Superior temporal gyrus (tissue), 1 donor: ENCODE data around the gene SLAMF7.
"Not testable (repeated sequence)": the region's sequence is repeated elsewhere in the genome, so short reads cannot be mapped to it uniquely, and the experiment has no call there.

Source experiments
- DNase-seq: peaks from one replicate; pipeline ENCODE4 v3.0.0-alpha.2; 2016; ENCODE audit errors: extremely low spot score

Gene SLAMF7

DNA sequence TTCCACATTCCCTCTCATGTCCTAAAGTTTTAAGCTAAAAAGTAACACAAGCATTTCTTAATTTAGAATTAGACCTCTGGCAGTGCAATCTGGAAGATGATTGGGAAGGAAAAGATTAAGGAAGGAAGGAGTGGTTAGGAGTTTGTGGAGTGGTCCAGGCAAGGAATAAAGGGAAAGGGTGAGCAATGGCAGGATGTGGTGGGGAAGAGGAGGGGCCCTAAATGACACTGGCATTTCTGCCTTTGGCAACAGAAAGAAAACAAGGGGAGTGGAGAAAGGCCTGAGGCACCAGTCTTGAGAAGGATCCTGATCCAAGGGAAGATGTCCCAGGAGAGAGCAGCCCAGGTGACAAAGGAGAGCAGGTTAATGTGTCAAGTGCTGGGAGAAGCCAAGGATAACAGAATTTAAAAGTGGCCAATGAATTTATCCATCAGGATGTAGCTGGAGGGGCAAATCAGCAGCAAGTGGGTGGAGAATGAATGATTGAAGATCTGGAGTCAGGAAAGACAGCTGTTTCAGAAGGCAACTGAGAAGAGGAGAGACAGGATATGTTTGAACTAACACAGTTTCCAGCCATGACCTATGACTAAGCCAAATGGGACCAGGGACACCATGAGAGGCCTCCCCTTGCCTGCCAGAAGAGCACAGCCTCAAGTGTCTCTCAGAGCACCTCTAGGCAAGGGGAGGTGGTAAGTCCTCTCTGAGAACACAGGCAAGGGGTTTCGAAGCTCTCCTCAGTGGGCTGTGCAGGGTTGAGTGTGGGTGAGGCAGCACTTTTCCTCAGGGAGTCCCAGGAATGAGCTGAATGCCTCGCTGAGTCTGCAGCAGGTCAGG is 36.1 kb downstream of the SLAMF7 start:
- DNase-seq = no peak

DNA sequence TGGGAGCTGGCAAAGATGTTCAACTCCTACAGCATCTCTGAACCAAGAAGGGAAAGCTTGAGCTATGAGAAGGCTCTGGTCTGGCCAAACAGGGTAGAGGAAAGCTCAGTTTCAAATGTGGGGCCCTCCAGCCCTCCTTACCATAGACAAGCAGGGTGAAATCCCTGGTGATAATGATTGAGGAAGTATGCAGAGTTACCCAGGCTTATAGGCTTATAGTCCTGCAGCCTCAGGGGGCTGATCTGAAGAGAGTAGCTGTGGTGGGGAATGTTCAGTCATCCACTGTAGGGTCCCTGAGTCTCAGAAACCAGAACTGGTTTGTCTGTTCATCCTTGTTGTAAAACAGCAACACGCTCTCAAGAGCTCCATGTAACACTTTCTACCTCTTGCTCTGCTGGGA is 37.1 kb downstream of the SLAMF7 start:
- DNase-seq = no peak

DNA sequence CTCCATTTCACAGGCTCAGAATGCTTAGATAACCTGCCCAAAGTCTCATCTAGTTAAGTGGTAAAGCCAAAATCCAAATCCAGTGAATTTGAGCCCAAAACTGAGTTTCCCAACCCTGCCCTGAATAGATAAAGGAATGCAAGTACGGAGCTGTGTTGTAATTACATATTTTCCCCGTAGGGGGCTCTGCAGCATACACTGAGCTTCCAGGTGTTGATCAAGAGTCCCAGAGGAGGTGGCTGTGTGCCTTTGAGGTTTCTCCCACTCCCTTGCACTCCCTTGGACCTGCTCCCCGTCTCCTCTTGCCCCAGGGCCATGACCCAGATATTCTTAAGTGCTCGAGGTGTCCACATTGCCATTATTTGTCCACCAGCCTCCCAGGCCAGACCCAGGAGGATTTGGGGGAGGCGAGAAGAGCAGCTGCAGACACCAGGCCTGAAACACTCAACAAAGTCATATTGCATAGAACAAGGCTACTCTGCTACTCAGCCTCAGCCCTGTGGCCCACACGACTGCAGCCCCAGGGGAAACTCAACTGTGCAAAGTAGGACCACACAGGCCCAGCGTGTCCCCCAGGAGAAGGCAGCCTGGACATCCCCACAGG is 38.5 kb downstream of the SLAMF7 start:
- no peak for DNase-seq

DNA sequence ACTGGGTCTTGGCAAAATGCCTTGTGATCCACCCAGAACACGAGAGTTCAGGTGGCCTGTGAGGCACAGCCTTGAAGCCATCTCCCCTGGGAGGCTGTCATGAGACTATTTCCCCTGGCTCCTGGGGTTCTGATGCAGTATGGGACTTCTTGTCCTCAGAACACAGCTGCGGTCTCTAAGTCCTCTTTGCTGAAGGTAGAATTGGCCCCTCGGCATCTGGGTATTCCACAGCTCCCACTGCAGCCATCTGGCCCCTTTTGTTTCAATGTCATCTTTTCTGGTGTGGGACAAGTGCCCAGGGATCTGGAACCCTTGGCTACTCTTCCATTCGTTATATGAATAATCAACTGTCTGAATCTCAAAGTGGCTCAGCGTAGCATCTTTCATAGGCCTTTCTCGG is 39.9 kb downstream of the SLAMF7 start:
- no peak for DNase-seq

DNA sequence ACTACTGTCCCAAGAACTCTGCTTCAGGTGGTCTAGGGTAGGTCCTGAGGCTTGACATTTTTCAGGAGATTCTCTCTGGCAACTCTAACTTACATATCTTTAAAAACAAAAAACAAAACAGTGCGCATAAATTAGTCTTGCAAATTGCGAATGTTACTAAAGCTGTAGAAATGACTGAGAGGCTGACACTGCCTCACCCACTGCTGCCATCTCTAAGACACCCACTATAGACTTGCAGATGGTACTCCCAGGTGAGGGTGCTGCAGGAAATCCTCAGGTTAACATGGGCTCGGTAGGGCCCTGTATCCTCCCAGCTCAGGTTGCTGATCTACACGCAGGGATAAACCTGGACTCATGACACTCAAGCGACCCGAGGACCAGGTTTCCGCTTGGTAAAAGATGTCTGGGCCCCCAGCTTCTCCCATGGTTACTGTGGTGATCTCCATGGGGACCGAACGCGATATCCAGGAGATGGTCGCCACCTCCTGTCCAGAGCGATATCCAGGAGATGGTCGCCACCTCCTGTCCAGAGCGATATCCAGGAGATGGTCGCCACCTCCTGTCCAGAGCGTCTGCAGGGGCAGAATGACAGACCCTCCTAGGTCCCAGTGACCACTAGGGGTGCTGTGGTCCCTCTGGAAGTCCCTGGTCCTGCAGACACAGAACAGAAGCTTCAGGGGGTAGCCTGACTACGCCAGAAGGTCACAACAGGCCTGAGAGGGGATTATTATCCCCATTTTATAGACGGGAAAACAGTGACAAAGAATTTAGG is 40.8 kb downstream of the SLAMF7 start:
- DNase-seq = no peak

DNA sequence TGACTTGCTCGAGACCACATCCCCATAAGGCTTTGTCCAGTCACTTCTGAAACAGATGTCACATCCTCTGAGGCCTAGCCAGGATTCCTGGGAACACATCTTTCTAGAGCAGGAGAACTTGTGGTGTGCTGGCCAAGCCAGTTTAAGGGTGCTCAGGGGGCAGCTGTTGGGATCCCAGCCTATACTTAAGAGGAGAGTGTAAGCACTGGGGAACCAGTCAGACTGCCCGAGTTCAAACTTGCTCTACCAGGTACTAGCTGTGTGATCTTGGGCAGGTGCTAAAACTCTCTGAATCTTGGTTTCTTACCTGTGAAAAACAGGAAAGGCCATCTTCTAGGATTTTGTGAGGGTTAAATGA is 41.3 kb downstream of the SLAMF7 start:
- DNase-seq = no peak

DNA sequence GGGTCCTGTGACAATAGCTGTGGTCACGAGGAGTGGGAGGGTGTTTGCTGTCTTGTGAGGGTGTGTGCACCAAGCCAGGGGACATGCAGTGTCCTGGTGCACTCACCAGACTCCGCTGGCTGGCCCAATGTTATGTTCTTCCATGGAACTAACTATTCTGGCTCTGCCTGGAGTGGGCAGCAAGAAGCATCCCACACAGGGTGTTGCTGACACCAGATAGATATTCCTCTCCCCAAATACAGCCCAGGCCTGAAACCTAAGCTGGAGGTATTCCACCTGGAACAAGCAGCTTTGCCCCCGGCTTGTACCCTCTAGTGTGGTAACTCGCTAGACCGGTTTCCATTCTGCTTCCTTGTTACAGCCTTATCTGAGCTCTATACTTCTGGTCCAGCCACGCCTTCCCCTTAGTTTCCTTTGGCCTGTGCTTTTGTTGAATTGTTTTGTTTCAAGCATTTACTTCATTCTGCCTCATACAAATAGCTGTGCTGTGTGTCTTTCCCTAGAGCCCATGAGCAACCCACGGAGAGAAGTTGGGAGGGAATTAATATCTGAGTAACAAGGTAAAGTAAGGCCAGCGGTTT is 42.2 kb downstream of the SLAMF7 start:
- DNase-seq = no peak

DNA sequence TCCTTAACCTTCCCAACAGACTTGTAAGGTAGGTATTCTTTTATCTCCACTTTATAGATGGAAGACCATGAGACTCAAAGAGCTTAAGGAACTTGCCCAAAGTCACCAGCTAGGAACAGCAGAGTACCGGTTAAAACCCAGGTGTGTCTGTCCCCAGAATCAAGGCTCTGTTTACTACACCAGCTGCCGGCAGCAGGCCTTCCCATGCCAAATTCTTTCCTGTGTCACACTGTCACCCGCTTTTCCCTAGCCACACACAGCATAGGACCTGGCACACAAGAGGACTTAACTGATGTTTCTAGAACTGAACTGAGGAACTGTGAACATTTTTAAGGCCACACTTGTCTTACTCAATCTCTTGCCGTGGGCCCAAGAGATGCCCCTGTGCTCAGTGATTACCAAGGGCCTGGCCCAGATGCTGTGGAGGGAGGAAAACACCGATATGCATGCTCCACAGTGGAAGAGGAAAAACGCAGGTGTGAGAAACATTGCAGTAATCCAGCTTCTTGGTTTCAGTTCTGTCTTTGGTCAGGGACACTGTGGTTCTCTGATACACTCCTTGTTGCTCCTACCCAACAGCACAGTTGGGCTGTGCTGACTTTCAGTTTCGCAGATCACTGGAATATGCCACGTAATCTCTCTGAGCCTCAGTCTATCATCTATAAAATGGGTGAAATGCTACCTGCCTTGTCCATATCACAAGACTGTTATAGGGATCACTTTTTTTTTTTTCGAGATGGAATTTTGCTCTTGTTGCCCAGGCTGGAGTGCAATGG is 43.1 kb downstream of the SLAMF7 start:
- no peak for DNase-seq

DNA sequence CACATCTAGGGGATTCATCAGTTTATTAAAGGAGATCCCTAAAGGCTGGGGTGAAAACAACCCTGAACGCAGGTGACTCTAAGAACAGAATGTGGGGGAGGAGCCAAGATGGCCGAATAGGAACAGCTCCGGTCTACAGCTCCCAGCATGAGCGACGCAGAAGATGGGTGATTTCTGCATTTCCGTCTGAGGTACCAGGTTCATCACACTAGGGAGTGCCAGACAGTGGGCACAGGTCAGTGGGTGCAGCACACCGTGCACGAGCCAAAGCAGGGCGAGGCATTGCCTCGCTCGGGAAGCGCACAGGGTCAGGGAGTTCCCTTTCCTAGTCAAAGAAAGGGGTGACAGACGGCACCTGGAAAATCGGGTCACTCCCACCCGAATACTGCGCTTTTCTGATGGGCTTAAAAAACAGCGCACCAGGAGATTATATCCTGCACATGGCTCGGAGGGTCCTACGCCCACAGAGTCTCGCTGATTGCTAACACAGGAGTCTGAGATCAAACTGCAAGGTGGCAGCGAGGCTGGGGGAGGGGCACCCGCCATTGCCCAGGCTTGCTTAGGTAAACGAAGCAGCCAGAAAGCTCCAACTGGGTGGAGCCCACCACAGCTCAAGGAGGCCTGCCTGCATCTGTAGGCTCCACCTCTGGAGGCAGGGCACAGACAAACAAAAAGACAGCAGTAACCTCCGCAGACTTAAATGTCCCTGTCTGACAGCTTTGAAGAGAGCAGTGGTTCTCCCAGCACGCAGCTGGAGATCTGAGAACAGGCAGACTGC is 44.1 kb downstream of the SLAMF7 start:
- not testable (repeated sequence) for DNase-seq

DNA sequence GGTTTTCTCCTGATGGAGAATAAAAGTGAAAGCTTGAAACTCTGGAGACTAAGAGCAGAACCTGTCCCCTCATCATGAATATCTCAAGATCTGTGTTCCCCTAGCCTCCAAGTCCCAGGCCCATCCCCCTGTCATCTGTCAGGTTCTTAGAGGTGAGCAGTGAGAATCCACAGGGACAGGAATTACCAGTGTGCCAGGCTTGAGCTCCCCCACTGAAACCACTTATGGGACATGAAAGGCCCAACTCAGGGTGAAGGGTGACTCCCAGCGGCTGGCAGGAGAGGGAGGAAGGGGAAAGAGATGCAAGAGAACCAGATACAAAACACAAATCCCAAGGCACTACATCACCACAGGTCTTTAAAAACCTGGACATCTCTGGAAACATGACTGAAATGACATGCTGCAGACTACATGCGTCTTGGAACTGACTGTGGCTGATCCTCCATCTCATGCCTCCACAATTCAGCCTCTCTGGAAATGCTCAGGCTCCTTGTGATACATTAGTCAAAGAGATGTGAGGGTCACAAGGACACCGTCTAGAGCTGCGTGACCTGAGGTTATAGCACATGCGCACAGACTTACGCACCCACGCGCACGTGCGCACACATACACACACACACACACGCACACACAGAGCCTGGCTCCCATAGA is 50.1 kb downstream of the SLAMF7 start:
- no peak for DNase-seq

DNA sequence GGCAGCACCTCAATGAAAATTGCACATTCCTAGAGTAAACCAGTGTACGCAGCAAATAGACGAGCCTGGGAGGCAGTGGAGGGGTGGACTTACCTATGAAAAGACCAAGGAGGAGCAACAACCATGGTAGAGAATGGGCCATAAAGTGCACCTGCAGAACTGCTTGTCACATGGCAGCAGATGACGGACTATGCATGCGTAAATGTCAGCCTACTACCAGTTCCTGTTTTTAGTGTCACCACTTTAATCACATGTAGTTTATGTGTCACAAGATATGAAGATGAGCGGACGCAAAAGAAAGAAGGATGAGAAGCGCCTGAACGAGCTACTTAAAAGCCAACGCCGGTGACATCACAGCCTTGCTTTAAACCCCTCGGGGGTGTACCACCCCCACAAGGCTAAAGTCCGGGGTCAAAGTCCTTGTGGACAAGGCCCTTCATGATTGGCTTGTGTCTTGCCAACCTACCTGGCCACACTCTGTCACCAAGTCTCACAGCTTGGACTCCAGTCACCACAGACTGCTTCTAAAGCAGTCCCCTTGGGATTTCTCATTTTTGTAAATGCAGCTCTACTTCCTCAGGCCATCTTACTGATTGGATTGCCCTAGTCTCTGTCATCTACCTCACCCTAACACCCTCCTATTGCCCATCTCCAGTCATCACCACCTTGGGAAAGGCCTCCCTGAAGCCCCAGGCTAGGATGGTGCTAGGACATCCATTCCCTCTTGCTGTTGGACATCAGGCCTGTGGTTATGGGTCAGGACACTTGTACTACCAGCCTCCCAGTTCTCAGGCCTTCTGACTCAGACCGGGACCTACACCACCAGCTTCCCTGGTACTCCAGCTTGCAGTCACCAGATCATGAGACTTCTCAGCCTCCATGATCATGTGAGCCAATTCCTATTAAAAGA is 50.9 kb downstream of the SLAMF7 start:
- DNase-seq = no peak

DNA sequence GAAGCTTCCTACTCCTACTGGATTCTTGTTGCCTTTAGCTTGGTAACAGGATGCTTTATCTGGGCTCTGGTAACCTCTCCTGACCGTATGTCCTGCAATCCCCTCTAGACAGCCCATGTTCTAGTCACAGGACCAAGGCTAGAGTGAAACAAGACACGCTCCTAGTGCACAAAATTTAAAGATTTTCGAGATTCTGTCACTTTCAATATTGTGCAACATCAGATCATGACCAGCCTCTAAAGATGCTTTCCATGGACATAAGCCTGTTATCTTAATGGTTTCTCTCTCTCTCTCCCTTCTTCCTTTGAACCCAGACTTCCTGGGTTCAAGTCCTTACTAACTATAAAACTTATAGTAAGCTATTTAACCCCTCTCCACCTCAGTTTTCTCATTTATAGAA is 55.3 kb downstream of the SLAMF7 start:
- no peak for DNase-seq

DNA sequence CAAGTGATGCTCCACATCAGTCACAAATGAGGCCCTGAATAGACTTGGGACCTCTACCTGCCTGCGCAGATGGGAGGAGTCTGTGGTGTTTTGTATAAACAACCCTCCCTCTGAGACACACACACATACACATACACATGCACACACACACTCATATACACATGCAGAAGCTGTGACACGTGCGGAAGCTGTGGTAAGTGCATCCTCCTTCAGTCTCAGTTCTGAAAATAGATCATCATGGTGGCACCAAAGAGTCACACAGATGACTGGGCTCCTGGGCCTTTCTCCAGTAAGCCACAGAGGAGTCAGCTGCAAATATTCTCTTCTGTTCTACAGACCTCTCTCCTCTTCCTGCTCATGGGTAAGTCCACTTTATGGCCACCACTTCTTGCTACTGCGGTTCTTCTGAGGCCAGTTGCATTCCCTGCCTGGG is 56.9 kb downstream of the SLAMF7 start, which contains the start of gene LY9:
LY9 (plus strand) TSS at position 224 of the 433 bp plus-strand sequence; CDS start at position 238, 14 bp downstream.
- no peak for DNase-seq

DNA sequence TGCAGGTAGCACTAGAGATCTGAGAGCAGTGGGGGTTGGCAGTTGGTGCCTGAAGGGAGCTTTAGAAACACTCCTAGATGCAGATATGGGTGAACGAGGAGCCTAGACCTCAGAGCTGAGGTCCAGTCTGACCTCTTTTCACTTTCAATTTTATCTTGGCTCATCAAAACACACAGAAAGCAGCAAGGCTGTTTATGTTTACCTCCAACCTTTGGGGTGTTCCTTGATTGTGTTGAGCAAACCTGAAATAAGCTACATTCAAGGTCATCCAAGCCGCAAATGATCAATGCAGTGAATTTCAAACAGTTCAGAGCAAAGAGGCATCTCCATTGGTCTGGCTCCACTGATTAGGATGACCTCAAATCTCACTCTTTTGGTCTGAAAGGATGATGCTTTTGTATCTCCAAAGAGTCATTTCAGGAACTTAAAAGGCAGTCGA is 58.2 kb downstream of the SLAMF7 start:
- no peak for DNase-seq

DNA sequence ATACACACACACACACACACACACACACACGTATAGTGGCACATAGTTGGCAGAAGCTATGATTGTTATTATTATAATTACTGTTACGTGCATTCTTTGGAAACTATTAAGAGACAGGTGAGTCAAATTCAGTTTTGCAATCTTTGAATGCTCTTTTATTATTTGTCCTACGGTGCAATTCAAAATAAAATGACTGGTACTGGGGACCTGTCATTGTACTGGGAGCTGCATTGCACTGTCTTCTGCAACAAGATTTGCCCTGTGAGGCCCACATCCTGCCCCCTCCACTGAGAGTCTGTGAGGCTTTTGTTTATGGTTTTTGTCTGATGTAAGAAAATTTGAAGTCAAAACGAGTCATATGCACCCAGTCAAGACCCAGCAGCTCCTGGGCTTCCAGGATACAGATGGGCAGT is 58.8 kb downstream of the SLAMF7 start:
- DNase-seq = no peak

DNA sequence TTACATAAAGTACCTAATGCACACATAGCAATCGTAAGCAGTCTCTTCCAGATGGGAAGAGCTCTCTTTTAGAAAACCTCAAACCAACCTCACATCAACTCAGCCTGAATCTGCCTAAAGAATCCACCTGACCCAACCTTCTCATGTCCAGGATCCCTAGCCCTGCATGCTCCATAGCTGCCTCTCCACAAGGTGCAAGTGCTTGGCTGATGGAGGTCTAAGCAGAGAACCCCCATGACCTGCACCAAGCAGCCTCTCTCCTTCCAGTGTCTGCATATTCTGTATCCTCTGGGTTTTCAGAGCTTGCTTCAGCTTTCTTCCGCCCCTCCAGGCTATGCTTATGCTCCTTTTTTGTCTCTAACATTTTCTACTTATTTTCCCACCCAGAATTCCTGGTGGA is 59.4 kb downstream of the SLAMF7 start:
- DNase-seq = no peak

DNA sequence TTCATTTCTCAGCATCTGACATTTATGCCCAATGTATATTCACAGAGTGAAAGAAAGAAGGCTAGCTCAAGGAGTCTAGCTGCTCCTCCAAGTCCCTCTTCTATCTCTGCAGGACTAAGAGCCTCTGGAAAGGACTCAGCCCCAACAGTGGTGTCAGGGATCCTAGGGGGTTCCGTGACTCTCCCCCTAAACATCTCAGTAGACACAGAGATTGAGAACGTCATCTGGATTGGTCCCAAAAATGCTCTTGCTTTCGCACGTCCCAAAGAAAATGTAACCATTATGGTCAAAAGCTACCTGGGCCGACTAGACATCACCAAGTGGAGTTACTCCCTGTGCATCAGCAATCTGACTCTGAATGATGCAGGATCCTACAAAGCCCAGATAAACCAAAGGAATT is 60.6 kb downstream of the SLAMF7 start:
- no peak for DNase-seq

DNA sequence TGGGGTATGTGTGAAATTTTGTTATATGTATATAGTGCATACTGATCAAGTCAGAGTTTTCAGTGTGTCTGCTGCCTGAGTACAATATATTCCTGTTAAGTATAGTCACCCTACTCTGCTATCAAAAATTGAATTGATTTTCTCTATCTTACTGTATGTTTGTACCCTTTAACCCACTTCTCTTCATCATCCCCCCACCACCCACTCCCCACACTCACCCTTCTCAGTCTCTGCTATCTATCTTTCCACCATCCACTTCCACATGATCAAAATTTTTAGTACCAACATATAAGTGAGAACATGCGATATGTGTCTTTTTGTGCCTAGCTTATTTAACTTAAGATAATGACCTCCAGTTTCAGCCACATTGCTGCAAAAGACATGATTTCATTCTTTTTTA is 61.1 kb downstream of the SLAMF7 start:
- no peak for DNase-seq
